Epithelial cell of proximal tubule (primary cell): Measurements from ENCODE around the gene OPCML. TPM values are rescaled to one million over a fixed set of nuclear protein-coding genes. Genes with fewer than 3 reads are reported as not detected.

Experiments used
- DNase-seq: peaks from one replicate; pipeline ENCODE4 v3.0.0-alpha.2; 2011; ENCODE audit warnings: low read depth
- H3K4me3 ChIP-seq: 2 replicates; pipeline ENCODE4 v1.5.1; 2011; ENCODE audit warnings: low read depth, mild to moderate bottlenecking, low read length
- CTCF ChIP-seq: conservative IDR thresholded peaks from 2 replicates; pipeline ENCODE4 v1.5.1; 2012; ENCODE audit warnings: low read depth, mild to moderate bottlenecking, low read length
- total RNA-seq: library from RNA; depleted of rRNA; stranded (reverse); fragments of >200 nt; gene quantifications from 2 replicates; pipeline ENCODE4 v1.2.3, GENCODE V29; 2015

OPCML gene
- total RNA-seq, 1 donor from 2014 or later = not detected

- no peak overlapping the region for H3K4me3 ChIP-seq
- no peak for DNase-seq
These were observed 630.4 kb downstream of the OPCML start for GRCh38 chr11:132901638-132902471.

GRCh38 chr11:132898676-132899075, 633.6 kb downstream of the OPCML start:
- TF ChIP-seq CTCF = no peak
- no peak for DNase-seq
- H3K4me3 ChIP-seq = no peak overlapping the region

More at GRCh38 chr11:132901638-132902471, 630.4 kb downstream of the OPCML start:
- no peak for TF ChIP-seq CTCF

- TF ChIP-seq CTCF = no peak
- no peak for DNase-seq
- no peak overlapping the region for H3K4me3 ChIP-seq
These were observed 634.3 kb downstream of the OPCML start for GRCh38 chr11:132898021-132898420.

GRCh38 chr11:132895340-132895739, 637.0 kb downstream of the OPCML start:
- no peak for DNase-seq
- no peak overlapping the region for H3K4me3 ChIP-seq
- TF ChIP-seq CTCF = no peak

- H3K4me3 ChIP-seq = no peak overlapping the region
These were observed 637.7 kb downstream of the OPCML start for GRCh38 chr11:132894606-132895005.

GRCh38 chr11:132892876-132893275, 639.4 kb downstream of the OPCML start:
- no peak overlapping the region for H3K4me3 ChIP-seq
- TF ChIP-seq CTCF = no peak
- no peak for DNase-seq

More at GRCh38 chr11:132894606-132895005, 637.7 kb downstream of the OPCML start:
- no peak for TF ChIP-seq CTCF
- no peak for DNase-seq

GRCh38 chr11:132888226-132888625, 644.1 kb downstream of the OPCML start:
- H3K4me3 ChIP-seq = no peak overlapping the region
- no peak for DNase-seq
- no peak for TF ChIP-seq CTCF
